HG03439 (cell line): Measurements from ENCODE around the gene CFAP210.

ENCODE experiments used
- ATAC-seq: cut with Tn5 transposase; IDR thresholded peaks from one replicate; pipeline ENCODE4 v1.9.1; 2021; ENCODE audit warnings: mild to moderate bottlenecking, moderate library complexity; ENCODE audit not compliant: unreplicated experiment

CFAP210 gene

DNA sequence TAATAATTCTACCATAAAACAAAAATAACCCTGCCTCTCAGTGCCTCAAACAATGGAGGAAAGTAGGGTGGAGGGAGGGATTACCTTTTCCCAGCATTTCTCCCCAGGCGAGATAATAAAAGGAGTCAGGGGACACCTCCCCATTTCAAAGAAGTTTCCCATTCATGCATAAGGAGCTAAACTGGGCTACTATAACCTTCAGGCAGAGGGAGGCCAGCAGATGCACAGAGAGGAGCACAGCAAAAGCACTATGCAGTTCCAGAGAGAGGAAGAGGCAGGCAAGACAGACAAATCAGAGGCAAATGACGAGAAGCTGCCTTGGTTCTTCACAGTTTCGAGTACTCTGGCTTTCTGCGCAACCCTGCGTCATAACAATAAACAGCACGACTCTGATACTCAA, 17.4 kb downstream of the CFAP210 start:
- no peak for ATAC-seq

- no peak for ATAC-seq
These were observed 17.8 kb downstream of the CFAP210 start for GRCh38 chr2:169676357-169676756.

DNA sequence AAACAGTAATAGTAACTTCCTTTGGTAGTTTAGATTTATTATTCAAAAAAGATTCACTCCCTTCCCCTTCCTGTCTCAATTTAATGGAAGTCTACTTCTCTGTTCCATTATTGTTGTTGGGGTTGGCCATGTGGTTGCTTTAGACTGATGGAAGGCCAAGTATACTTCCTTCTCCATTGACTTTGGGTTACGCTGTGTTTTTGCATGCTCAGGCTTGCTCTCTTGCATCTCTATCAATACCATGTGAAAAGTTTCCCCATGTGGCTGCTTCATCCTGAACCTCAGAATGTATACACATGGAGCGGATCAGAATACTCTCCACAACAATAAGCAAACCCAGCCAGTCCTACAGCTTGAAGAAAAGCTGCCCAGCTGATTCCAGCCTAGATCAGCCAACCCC, 20.3 kb downstream of the CFAP210 start:
- ATAC-seq = no peak

DNA sequence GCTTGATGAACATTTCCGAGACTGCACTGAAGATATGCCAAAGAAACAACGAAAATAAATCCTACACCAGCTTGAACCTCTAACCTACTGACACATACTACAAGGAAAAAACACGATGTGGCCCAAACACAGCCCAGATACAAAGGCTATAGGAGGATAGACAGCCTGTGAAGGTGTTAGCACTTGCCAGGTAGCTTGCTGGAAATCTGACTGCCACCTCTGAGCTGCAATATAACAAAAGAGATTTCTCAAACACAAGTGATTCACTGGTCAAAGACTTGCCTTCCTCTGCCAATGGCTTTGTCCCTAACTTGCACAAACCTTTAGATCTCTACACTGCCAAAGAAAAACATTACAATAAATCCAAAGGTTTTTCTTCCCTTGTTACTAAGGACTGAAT, 21.1 kb downstream of the CFAP210 start:
- no peak for ATAC-seq

DNA sequence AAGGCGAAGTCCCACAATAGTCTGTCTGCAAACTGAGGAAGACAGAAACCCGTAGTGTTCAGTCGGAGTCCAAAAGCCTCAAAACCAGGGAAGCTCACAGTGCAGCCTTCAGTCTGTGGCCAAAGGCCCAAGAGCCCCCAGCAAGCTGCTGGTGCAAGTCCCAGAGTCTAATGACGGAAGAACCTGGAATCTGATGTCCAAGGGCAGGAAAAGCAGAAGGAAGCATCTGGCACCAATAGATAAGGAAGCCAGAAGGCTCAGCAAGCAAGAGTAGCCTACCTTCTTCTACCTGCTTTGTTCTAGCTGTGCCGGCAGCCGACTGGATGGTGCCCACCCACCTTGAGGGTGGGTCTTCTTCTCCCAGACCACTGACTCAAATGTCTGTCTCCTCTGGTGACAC, 21.8 kb downstream of the CFAP210 start:
- no peak for ATAC-seq

GRCh38 chr2:169670937-169671336, 23.3 kb downstream of the CFAP210 start:
- no peak for ATAC-seq

DNA sequence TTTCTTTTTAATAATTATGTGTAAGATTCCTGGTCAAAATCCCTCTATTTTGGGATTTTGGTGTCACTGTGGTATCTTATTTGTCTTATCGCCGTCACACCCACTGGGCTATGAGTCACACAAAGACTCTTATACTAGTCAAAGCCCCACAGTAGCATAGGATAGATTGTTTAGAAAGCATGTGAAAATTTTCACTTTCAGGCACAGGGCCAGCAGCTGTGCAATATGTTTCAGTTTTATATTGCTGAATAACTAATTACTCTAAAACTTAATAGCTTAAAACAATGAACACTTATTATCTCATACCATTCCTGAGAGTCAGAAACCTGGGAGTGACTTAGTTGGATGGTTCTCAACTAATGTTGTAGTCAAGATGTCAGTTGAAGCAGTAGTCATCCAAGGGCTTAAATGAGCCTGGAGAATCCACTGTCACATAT, 24.0 kb downstream of the CFAP210 start:
- ATAC-seq = no peak

- no peak for ATAC-seq
These were observed 26.6 kb downstream of the CFAP210 start for GRCh38 chr2:169667583-169667982.

DNA sequence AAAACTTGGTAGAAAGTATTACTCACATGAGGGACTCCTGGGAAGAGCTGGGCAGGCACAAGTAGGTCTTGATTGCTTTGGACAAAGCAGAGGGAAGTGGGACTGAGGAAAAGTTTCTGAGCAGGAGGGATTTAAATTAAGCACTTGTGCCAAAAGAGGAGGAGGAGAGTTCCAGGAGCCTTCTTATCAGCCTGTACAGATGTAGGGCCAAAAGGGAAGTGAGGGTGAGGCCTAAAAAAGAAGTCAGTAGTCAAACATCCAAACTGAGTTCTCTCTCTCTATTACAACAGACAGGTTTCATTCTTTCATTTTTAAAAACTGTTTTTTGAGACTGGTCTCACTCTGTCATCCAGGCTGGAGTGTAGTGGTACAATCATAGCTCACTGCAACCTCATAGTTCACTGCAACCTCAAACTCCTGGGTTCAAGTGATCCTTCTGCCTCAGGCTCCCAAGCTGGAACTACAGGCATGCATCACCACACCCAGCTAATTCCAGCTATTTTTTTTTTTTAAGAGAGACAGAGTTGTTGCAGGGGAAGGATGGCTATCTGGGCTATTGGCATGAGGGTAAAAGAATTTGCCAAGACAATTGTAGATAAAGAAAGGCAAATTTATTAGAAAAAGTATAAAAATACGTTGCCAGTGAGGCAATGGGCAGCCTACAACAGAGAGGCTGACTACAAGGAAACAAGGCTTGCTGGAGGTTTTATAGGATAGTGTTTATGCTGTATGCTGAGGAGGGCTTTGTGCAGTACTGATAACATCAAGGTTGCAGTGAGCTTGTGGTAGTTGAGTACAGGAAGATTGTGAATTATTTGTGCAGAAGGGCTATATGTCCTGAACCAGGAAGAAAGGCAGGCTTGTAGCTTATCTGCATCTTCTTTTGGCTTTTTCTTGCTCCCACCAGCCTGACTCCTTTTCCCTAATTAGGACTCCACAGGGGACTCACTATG, 29.0 kb downstream of the CFAP210 start:
- ATAC-seq = no peak

DNA sequence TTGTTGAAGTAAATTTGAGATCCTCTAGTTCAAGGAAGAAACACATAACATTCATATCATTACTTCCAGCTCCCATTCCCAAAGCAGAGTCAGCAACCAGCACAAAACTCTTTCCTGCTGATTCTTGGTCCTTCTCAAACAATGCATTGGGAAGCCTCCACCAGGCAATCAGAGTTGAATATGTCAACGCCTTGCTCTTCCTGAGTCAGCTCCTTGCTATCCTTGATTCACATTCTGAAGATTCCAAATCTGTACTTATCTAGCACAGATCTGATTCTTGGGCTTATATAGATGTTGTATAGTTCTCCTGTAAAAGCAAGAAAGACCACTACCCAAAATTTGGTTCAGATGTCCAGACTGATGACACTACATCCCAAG, 29.6 kb downstream of the CFAP210 start:
- no peak for ATAC-seq

- ATAC-seq = no peak
These were observed 31.0 kb downstream of the CFAP210 start for GRCh38 chr2:169663247-169663646.

- no peak for ATAC-seq
These were observed 31.5 kb downstream of the CFAP210 start for GRCh38 chr2:169662744-169663143.

GRCh38 chr2:169661265-169661664, 32.9 kb downstream of the CFAP210 start:
- no peak for ATAC-seq

DNA sequence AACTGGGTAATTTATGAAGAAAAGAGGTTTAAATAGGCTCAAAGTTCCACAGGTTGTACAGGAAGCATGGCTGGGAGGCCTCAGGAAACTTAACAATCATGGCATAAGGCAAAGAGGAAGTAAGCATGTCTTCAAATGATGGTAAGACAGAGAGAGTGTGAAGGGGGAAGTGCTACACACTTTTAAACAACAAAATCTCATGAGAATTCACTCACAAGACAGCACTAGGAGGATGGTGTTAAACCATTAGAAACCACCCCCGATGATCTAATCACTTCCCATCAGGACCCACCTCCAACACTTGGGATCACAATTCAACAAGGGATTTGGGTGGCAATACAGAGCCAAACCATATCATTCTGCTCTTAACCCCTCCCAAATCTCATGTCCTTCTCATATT, 34.9 kb downstream of the CFAP210 start:
- ATAC-seq = no peak

DNA sequence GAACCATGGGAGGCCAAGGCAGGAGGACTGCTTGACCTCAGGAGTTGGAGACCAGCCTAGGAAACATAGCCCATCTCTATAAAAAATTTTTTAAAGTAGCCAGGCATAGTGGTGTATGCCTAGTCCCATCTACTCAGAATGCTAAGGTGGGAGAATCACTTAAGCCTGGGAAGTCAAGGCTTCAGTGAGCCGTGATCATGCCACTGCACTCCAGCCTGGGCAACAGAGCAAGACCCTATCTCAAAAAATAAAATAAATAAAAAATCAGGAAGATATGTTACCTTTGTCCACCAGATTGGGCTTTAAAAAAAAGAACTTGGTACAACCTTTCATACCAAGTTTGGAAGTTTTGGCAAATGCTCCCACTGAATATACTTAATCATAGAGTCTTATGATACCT, 35.3 kb downstream of the CFAP210 start:
- ATAC-seq = no peak

- ATAC-seq = no peak
These were observed 38.0 kb downstream of the CFAP210 start for GRCh38 chr2:169656164-169656563.

- no peak for ATAC-seq
These were observed 40.6 kb downstream of the CFAP210 start for GRCh38 chr2:169653636-169654035.

DNA sequence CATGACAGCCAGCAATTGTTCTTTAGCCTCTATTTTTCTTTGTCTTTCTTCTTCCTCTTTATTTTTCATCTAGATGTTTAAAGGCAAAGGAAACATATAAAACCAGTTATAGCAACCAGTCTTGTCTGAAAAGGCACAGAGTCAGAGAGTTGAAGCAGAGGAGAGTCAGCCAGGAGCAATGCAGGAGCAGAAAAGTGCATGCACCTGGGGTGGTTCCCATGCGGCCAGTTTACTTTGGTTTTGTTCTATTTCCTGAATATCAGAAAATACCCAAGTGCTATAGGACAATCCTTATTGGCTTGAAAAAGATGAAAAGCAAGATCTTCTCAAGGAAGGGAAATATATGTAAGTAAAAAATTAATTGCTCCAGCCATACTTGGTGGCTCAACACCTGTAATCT, 44.9 kb downstream of the CFAP210 start:
- no peak for ATAC-seq

DNA sequence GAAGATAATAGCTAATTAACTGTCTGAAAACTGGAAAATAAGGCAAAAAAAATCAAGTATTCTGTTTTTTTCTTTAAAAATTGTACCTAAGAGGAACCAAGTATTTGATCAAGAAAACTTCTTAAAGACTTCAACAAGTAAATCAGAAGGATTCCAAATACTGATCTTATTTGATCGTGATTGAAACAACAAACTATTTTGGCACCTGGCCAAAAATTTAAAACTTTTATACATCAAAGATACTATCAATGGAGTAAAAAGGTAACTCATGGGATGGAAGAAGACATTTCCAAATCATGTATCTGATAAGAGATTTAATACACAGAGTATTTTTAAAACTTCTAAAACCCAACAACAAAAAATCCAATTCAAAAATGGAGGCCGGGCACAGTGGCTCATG, 46.7 kb downstream of the CFAP210 start:
- no peak for ATAC-seq

GRCh38 chr2:169644173-169644572, 50.0 kb downstream of the CFAP210 start:
- no peak for ATAC-seq

DNA sequence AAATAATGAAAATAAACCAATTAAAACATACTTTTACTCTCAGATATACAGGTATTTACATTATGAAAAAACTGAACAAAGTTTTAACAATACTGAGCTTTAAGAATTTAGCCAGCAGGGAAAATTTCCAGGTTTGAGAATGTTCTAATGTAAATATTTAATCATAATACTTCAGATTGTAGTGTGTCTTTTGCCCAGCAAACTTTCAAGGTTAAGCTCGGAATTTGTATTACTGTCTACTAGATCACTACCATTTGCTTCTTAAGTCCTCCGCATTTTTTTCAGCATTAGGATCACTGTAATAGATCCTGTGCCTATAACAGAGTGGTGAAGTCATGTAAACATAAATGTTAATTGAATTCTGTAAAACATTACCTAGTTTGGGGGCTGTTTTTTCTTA, 52.7 kb downstream of the CFAP210 start:
- ATAC-seq = no peak

- no peak for ATAC-seq
These were observed 54.1 kb downstream of the CFAP210 start for GRCh38 chr2:169640104-169640503.

- no peak for ATAC-seq
These were observed 56.6 kb downstream of the CFAP210 start for GRCh38 chr2:169637620-169638019.
